Ammon's horn (tissue), 1 donor: ENCODE data around the gene VAMP4.
A peak's percentile ranks its signal among the peaks of the same experiment; 100 is the strongest.

Source experiments
- DNase-seq: peaks from one replicate; pipeline ENCODE4 v3.0.0-alpha.2; 2016; ENCODE audit warnings: low spot score

Gene VAMP4

GRCh38 chr1:171741872-171742576, at the start of gene VAMP4:
Gene VAMP4 (minus strand): TSS chr1:171742065. CDS start chr1:171738414, 3,651 bp downstream.
- DNase-seq: peak; percentile 90

- DNase-seq: no peak
Measured at GRCh38 chr1:171790318-171790717, 48.5 kb upstream of the VAMP4 start.

- no peak for DNase-seq
Measured at GRCh38 chr1:171788696-171789095, 46.8 kb upstream of the VAMP4 start.

- no peak for DNase-seq
Measured at GRCh38 chr1:171787686-171788480, 46.0 kb upstream of the VAMP4 start.

- no peak for DNase-seq
Measured at GRCh38 chr1:171786534-171786933, 44.7 kb upstream of the VAMP4 start.

- DNase-seq: no peak
Measured at GRCh38 chr1:171785766-171786165, 43.9 kb upstream of the VAMP4 start.

- no peak for DNase-seq
Measured at GRCh38 chr1:171784784-171785183, 42.9 kb upstream of the VAMP4 start.

- DNase-seq: no peak
Measured at GRCh38 chr1:171783816-171784530, 42.1 kb upstream of the VAMP4 start.

GRCh38 chr1:171781176-171781875, 39.5 kb upstream of the VAMP4 start, which contains the start of gene METTL13:
Gene METTL13 (plus strand): TSS chr1:171781660. CDS start chr1:171781968, 308 bp downstream.
- peak; percentile 100 for DNase-seq

GRCh38 chr1:171780583-171781175, 38.8 kb upstream of the VAMP4 start:
- no peak for DNase-seq

GRCh38 chr1:171772312-171772711, 30.4 kb upstream of the VAMP4 start:
- DNase-seq: no peak

GRCh38 chr1:171769754-171770153, 27.9 kb upstream of the VAMP4 start:
- DNase-seq: no peak

- peak; percentile 34 for DNase-seq
Measured at GRCh38 chr1:171769171-171769570, 27.3 kb upstream of the VAMP4 start.

- DNase-seq: no peak
Measured at GRCh38 chr1:171763764-171764163, 21.9 kb upstream of the VAMP4 start.

GRCh38 chr1:171762143-171762563, 20.3 kb upstream of the VAMP4 start:
- no peak for DNase-seq

GRCh38 chr1:171758011-171758410, 16.1 kb upstream of the VAMP4 start:
- no peak for DNase-seq

- no peak for DNase-seq
Measured at GRCh38 chr1:171756856-171757255, 15.0 kb upstream of the VAMP4 start.

- no peak for DNase-seq
Measured at GRCh38 chr1:171754971-171755370, 13.1 kb upstream of the VAMP4 start.

GRCh38 chr1:171754353-171754705, 12.5 kb upstream of the VAMP4 start:
- DNase-seq: no peak

- no peak for DNase-seq
Measured at GRCh38 chr1:171753685-171754352, 12.0 kb upstream of the VAMP4 start.

- DNase-seq: no peak
Measured at GRCh38 chr1:171753182-171753581, 11.3 kb upstream of the VAMP4 start.
